Esophagus (tissue), 2 donors: ENCODE results near the gene PRPH2. TPM values are rescaled to one million over a fixed set of nuclear protein-coding genes. Genes with fewer than 3 reads are reported as not detected.

ENCODE experiments used
- H3K27ac ChIP-seq, 2 donors: one replicate each; pipeline ENCODE4 v1.5.1; 2013; ENCODE audit warnings: low read depth in 2 of 2, mild to moderate bottlenecking in 2 of 2, inconsistent platforms in 1 of 2, low read length in 1 of 2, moderate library complexity in 1 of 2
- H3K27me3 ChIP-seq, 2 donors: one replicate each; pipeline ENCODE4 v1.6.1; 2013; ENCODE audit warnings: low read length in 2 of 2, control low read depth in 1 of 2, mild to moderate bottlenecking in 1 of 2; ENCODE audit not compliant: insufficient read depth in 2 of 2, control insufficient read depth in 1 of 2
- H3K36me3 ChIP-seq, 2 donors: one replicate each; pipeline ENCODE4 v1.6.1; 2013; ENCODE audit warnings: low read length in 1 of 2; ENCODE audit not compliant: control insufficient read depth in 2 of 2, insufficient read depth in 2 of 2
- H3K4me1 ChIP-seq, 2 donors: one replicate each; pipeline ENCODE4 v1.6.1; 2013; ENCODE audit warnings: low read length in 1 of 2; ENCODE audit not compliant: control insufficient read depth in 2 of 2, insufficient read depth in 2 of 2
- H3K4me3 ChIP-seq, 2 donors: one replicate each; pipeline ENCODE4 v1.5.1; 2013; ENCODE audit warnings: low read length in 2 of 2, mild to moderate bottlenecking in 2 of 2, low read depth in 1 of 2, moderate library complexity in 1 of 2
- H3K9me3 ChIP-seq, 2 donors: one replicate each; pipeline ENCODE4 v1.6.1; 2013; ENCODE audit warnings: mild to moderate bottlenecking in 2 of 2, low read depth in 1 of 2, low read length in 1 of 2, moderate library complexity in 1 of 2; ENCODE audit not compliant: control insufficient read depth in 2 of 2, insufficient read depth in 1 of 2
- WGBS, 2 donors: extraction: QIAGEN DNeasy Blood & Tissue Kit; methylation state at CpG; one replicate each; pipeline ENCODE4 v1.1.7; 2013; 5-methylcytosine and 5-hydroxymethylcytosine counted together
- polyA plus RNA-seq, 2 donors: library from polyadenylated mRNA; stranded (reverse); fragments of 200-250 nt; gene quantifications; one replicate each; pipeline ENCODE4 v1.2.3, GENCODE V29; 2013
- donor health status: healthy with polysubstance abuse.
- donor health status: Bipolar disorder and iron deficiency.

The PRPH2 gene
- under 1 TPM; 0.14 to 0.21 TPM for polyA plus RNA-seq

GRCh38 chr6:42722497-42722896, at the start of gene PRPH2:
Gene PRPH2 (minus strand): TSS chr6:42722597. CDS start chr6:42722334, 263 bp downstream.
- H3K27me3 ChIP-seq = no peaks in the 10 kb centered on the region
- H3K36me3 ChIP-seq = no peaks in the 10 kb centered on the region
- 89 to 91% methylated on average over 6 of the region's 6 CpGs for WGBS, 2 donors
- no peak within 1 kb of the TSS for H3K4me3 ChIP-seq
- H3K4me1 ChIP-seq = peaks cover 0 to 5% of the 10 kb centered on the region in 2 donors
- H3K9me3 ChIP-seq = no peaks in the 10 kb centered on the region
- H3K27ac ChIP-seq = no peak within 1 kb of the TSS

- 54 to 73% methylated on average over 3 of the region's 3 CpGs for WGBS, 2 donors
- Histone ChIP-seq H3K36me3 (no peaks in the 10 kb centered on the region), H3K27ac (peak overlapping the region in 1 of 2 donors; percentile 8), H3K4me1 (peaks cover 3 to 4% of the 10 kb centered on the region in 2 donors), H3K4me3 (no peak overlapping the region), H3K9me3 (no peaks in the 10 kb centered on the region), H3K27me3 (no peaks in the 10 kb centered on the region)
These were observed 49.3 kb upstream of the PRPH2 start for GRCh38 chr6:42771741-42772100.

- Histone ChIP-seq H3K27me3 (no peaks in the 10 kb centered on the region), H3K4me1 (peaks cover 3 to 4% of the 10 kb centered on the region in 2 donors), H3K9me3 (no peaks in the 10 kb centered on the region), H3K27ac (no peak overlapping the region), H3K4me3 (no peak overlapping the region), H3K36me3 (no peaks in the 10 kb centered on the region)
- 91 to 94% methylated on average over 2 of the region's 2 CpGs for WGBS, 2 donors
These were observed 47.4 kb upstream of the PRPH2 start for GRCh38 chr6:42769836-42770235.

- Histone ChIP-seq H3K4me3 (no peak overlapping the region), H3K36me3 (no peaks in the 10 kb centered on the region), H3K4me1 (peaks cover 3 to 4% of the 10 kb centered on the region in 2 donors), H3K27me3 (no peaks in the 10 kb centered on the region), H3K27ac (no peak overlapping the region), H3K9me3 (no peaks in the 10 kb centered on the region)
- 97 to 98% methylated on average over 4 of the region's 4 CpGs for WGBS, 2 donors
These were observed 46.7 kb upstream of the PRPH2 start for GRCh38 chr6:42769051-42769450.

- H3K27me3 ChIP-seq = no peaks in the 10 kb centered on the region
- WGBS, 2 donors = 86 to 92% methylated on average over 5 of the region's 5 CpGs
- H3K36me3 ChIP-seq = no peaks in the 10 kb centered on the region
- no peak overlapping the region for H3K27ac ChIP-seq
- H3K4me3 ChIP-seq = no peak overlapping the region
- peaks cover 3 to 4% of the 10 kb centered on the region in 2 donors for H3K4me1 ChIP-seq
- H3K9me3 ChIP-seq = no peaks in the 10 kb centered on the region
These were observed 43.8 kb upstream of the PRPH2 start for GRCh38 chr6:42766163-42766670.

- no peak overlapping the region for H3K27ac ChIP-seq
- no peaks in the 10 kb centered on the region for H3K36me3 ChIP-seq
- H3K4me3 ChIP-seq = no peak overlapping the region
- no peaks in the 10 kb centered on the region for H3K27me3 ChIP-seq
- no peaks in the 10 kb centered on the region for H3K9me3 ChIP-seq
- WGBS, 2 donors = 79 to 88% methylated on average over 9 of the region's 9 CpGs
- no peaks in the 10 kb centered on the region for H3K4me1 ChIP-seq
These were observed 42.7 kb upstream of the PRPH2 start for GRCh38 chr6:42764911-42765648.

GRCh38 chr6:42762950-42763349, 40.6 kb upstream of the PRPH2 start:
- Histone ChIP-seq H3K36me3 (no peaks in the 10 kb centered on the region), H3K4me1 (peaks cover 0 to 3% of the 10 kb centered on the region in 2 donors), H3K9me3 (no peaks in the 10 kb centered on the region), H3K27ac (no peak overlapping the region), H3K4me3 (no peak overlapping the region), H3K27me3 (no peaks in the 10 kb centered on the region)
- WGBS, 2 donors = 61 to 72% methylated on average over 3 of the region's 3 CpGs

GRCh38 chr6:42762426-42762859, 40.0 kb upstream of the PRPH2 start:
- Histone ChIP-seq H3K27ac (no peak overlapping the region), H3K27me3 (no peaks in the 10 kb centered on the region), H3K36me3 (no peaks in the 10 kb centered on the region), H3K9me3 (no peaks in the 10 kb centered on the region), H3K4me3 (no peak overlapping the region), H3K4me1 (peaks cover 0 to 3% of the 10 kb centered on the region in 2 donors)
- WGBS, 2 donors = 84 to 86% methylated on average over 3 of the region's 3 CpGs

GRCh38 chr6:42761287-42762067, 39.1 kb upstream of the PRPH2 start:
- WGBS, 2 donors = 89 to 93% methylated on average over 8 of the region's 8 CpGs
- H3K27ac ChIP-seq = no peak overlapping the region
- H3K4me1 ChIP-seq = peaks cover 0 to 3% of the 10 kb centered on the region in 2 donors

More at GRCh38 chr6:42761287-42762067, 39.1 kb upstream of the PRPH2 start:
- H3K9me3 ChIP-seq = no peaks in the 10 kb centered on the region
- H3K27me3 ChIP-seq = no peaks in the 10 kb centered on the region
- no peaks in the 10 kb centered on the region for H3K36me3 ChIP-seq
- no peak overlapping the region for H3K4me3 ChIP-seq
